GM18507 (cell line): ENCODE measurements around the gene PCDHA8.
"Not testable (repeated sequence)": the region's sequence is repeated elsewhere in the genome, so short reads cannot be mapped to it uniquely, and the experiment has no call there.

Source experiments
- DNase-seq: peaks from one replicate; pipeline ENCODE4 v3.0.0; 2011; ENCODE audit warnings: low read depth; ENCODE audit not compliant: insufficient read length; ENCODE audit errors: extremely low spot score
- FAIRE-seq: peaks from 2 replicates; lab custom pipeline; 2011; peaks lifted over from hg19 to GRCh38; lab: Jason Lieb, UNC

Gene PCDHA8

DNA sequence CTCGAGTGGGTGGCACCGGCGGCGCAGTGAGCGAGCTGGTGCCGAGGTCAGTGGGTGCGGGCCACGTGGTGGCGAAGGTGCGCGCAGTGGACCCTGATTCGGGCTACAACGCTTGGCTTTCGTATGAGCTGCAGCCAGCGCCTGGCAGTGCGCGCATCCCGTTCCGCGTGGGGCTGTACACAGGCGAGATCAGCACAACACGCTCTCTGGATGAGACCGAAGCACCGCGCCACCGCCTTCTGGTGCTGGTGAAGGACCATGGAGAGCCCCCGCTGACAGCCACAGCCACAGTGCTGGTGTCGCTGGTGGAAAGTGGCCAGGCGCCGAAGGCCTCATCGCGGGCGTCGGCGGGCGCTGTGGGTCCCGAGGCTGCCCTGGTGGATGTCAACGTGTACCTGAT, 17.5 kb upstream of the PCDHA8 start:
- DNase-seq (no peak), FAIRE-seq (no peak)

DNA sequence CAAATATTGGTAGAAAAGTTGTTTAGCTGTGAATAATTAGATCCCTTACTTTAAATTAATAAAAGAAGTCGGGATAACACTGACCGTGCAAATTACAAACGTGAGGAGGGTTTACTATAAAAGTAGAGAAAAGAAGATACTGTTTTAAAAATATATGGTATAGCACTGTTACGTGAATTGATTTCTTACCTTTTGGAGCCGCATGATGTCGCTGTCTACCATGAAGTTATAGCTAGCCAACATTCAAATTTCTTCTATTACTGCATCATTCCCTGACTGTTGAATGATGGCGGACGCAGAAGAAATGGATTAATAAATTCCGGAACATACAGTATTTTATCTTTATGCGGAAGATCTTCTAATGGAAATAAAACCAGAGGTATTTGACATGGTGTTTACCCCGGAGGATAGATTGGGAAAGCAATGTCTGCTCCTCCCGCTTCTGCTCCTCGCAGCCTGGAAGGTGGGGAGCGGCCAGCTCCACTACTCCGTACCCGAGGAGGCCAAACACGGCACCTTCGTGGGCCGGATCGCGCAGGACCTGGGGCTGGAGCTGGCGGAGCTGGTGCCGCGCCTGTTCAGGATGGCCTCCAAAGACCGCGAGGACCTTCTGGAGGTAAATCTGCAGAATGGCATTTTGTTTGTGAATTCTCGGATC, 13.2 kb upstream of the PCDHA8 start, which contains the start of gene PCDHA6:
Gene PCDHA6 (plus strand): TSS at position 257 of the 658 bp plus-strand sequence. CDS start 132 bp downstream, at position 389.
- DNase-seq, result no peak
- FAIRE-seq, result no peak

DNA sequence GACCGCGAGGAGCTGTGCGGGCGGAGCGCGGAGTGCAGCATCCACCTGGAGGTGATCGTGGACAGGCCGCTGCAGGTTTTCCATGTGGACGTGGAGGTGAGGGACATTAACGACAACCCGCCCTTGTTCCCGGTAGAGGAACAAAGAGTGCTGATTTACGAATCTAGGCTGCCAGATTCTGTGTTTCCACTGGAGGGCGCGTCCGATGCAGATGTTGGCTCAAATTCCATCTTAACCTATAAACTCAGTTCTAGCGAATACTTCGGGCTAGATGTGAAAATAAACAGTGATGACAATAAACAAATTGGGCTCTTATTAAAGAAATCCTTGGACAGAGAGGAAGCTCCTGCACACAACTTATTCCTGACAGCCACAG, 12.6 kb upstream of the PCDHA8 start:
- DNase-seq, result no peak
- no peak for FAIRE-seq

GRCh38 chr5:140829511-140830501, 11.2 kb upstream of the PCDHA8 start:
- DNase-seq, FAIRE-seq: not testable (repeated sequence)

DNA sequence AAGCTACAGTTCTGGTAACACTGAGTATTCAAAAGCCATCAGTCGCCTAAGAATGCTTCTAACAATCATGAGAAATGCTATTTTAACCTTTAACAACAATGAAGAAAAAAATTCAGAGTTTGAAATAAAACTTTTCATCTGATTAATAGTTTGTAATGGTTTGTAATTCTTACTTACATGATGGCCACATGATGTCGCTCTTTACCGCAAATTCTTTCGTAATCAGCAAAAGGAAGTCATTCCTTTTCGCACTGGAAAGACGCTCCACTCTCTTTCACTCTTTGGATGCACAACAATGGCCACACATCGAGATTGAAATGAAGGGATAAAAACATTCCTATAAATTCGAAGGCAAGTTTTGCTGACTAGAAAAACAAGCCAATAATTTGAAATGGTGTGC, 7.0 kb upstream of the PCDHA8 start, which contains the start of gene PCDHA7:
Gene PCDHA7 (plus strand): TSS at position 277 of the 400 bp plus-strand sequence. CDS start 115 bp downstream, at position 392.
- DNase-seq, result no peak
- no peak for FAIRE-seq

DNA sequence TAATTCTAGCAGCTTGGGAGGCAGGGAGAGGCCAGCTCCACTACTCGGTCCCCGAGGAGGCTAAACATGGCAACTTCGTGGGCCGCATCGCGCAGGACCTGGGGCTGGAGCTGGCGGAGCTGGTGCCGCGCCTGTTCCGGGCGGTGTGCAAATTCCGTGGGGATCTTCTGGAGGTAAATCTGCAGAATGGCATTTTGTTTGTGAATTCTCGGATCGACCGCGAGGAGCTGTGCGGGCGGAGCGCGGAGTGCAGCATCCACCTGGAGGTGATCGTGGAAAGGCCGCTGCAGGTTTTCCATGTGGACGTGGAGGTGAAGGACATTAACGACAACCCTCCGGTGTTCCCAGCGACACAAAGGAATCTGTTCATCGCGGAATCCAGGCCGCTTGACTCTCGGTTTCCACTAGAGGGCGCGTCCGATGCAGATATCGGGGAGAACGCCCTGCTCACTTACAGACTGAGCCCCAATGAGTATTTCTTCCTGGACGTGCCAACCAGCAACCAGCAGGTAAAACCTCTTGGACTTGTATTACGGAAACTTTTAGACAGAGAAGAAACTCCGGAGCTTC, 6.5 kb upstream of the PCDHA8 start:
- not testable (repeated sequence) for FAIRE-seq

DNA sequence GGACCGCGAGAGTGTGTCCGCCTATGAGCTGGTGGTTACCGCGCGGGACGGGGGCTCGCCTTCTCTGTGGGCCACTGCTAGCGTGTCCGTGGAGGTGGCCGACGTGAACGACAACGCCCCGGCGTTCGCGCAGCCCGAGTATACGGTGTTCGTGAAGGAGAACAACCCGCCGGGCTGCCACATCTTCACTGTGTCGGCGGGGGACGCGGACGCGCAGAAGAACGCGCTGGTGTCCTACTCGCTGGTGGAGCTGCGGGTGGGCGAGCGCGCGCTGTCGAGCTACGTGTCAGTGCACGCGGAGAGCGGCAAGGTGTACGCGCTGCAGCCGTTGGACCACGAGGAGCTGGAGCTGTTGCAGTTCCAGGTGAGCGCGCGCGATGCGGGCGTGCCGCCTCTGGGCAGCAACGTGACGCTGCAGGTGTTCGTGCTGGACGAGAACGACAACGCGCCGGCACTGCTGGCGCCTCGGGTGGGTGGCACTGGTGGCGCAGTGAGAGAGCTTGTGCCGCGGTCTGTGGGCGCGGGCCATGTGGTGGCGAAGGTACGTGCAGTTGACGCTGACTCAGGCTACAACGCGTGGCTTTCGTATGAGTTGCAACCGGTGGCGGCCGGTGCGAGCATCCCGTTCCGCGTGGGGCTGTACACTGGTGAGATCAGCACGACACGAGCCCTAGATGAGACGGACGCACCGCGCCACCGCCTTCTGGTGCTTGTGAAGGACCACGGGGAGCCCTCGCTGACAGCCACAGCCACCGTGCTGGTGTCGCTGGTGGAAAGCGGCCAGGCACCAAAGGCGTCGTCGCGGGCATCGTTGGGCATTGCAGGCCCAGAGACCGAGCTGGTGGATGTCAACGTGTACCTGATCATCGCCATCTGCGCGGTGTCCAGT, 5.1 kb upstream of the PCDHA8 start:
- FAIRE-seq (no peak), DNase-seq (no peak)

More for the DNA sequence above, 6.5 kb upstream of the PCDHA8 start:
- not testable (repeated sequence) for DNase-seq

DNA sequence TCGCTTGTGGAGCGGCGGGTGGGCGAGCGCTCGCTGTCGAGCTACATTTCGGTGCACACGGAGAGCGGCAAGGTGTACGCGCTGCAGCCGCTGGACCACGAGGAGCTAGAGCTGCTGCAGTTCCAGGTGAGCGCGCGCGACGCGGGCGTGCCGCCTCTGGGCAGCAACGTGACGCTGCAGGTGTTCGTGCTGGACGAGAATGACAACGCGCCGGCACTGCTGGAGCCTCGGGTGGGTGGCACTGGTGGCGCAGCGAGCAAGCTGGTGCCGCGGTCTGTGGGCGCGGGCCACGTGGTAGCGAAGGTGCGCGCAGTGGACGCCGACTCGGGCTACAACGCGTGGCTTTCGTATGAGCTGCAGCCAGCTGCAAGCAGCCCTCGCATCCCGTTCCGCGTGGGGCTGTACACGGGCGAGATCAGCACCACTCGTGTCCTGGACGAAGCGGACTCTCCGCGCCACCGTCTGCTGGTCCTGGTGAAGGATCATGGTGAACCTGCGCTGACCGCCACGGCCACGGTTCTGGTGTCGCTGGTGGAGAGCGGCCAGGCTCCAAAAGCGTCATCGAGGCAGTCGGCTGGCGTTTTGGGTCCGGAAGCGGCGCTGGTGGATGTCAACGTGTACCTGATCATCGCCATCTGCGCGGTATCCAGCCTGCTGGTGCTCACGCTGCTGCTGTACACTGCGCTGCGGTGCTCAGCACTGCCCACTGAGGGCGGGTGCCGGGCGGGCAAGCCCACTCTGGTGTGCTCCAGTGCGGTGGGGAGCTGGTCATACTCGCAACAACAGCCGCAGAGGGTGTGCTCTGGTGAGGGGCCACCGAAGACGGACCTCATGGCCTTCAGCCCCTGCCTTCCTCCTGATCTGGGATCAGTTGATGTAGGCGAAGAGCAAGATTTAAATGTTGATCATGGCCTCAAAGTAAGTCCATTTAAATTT, 2.1 kb downstream of the PCDHA8 start:
- no peak for DNase-seq
- FAIRE-seq, result no peak

DNA sequence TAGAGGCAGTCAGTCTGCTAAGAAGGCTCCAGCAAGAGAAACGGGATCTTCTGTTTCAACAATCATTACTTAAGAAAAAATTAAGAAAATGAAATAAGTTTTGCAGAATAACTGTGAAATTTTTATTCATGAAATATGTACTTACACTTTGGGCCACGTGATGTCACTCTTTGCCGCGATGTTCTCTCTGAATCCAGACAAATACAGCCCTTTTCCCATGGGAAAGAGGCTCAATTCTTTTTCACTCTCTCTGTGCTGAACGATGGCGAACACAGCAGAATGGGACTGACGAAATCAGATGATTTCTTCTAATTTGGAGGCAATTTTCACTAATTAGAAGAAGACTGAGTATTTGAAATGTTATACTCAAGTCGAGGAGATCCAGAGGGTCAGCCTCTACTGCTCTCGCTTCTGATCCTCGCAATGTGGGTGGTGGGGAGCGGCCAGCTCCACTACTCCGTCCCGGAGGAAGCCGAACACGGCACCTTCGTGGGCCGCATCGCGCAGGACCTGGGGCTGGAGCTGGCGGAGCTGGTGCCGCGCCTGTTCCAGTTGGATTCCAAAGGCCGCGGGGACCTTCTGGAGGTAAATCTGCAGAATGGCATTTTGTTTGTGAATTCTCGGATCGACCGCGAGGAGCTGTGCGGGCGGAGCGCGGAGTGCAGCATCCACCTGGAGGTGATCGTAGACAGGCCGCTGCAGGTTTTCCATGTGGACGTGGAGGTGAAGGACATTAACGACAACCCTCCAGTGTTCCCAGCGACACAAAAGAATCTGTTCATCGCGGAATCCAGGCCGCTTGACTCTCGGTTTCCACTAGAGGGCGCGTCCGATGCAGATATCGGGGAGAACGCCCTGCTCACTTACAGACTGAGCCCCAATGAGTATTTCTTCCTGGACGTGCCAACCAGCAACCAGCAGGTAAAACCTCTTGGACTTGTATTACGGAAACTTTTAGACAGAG, 7.4 kb downstream of the PCDHA8 start, which contains the start of gene PCDHA9:
Gene PCDHA9 (plus strand): TSS at position 244 of the 964 bp plus-strand sequence. CDS start 114 bp downstream, at position 358.
- not testable (repeated sequence) for DNase-seq, FAIRE-seq

GRCh38 chr5:140849831-140850634, 9.0 kb downstream of the PCDHA8 start:
- DNase-seq, FAIRE-seq: not testable (repeated sequence)

GRCh38 chr5:140855772-140856674, 15.0 kb downstream of the PCDHA8 start, which contains the start of gene PCDHA10:
Gene PCDHA10, plus strand, starts transcription at chr5:140855897. Its CDS starts 152 bp downstream, at chr5:140856049.
- FAIRE-seq, result no peak
- DNase-seq, result no peak

DNA sequence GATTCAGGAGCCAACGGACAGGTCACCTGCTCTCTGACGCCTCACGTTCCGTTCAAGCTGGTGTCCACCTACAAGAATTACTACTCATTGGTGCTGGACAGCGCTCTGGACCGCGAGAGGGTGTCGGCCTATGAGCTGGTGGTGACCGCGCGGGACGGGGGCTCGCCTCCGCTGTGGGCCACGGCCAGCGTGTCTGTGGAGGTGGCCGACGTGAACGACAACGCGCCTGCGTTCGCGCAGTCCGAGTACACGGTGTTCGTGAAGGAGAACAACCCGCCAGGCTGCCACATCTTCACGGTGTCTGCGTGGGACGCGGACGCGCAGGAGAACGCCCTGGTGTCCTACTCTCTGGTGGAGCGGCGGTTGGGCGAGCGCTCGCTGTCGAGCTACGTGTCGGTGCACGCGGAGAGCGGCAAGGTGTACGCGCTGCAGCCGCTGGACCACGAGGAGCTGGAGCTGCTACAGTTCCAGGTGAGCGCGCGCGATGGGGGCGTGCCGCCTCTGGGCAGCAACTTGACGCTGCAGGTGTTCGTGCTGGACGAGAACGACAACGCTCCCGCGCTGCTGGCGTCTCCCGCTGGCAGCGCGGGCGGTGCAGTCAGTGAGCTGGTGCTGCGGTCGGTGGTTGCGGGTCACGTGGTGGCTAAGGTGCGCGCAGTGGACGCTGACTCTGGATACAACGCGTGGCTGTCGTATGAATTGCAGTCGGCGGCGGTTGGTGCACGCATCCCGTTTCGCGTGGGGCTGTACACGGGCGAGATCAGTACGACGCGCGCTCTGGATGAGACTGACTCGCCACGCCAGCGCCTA, 16.4 kb downstream of the PCDHA8 start:
- DNase-seq, result no peak
- no peak for FAIRE-seq

DNA sequence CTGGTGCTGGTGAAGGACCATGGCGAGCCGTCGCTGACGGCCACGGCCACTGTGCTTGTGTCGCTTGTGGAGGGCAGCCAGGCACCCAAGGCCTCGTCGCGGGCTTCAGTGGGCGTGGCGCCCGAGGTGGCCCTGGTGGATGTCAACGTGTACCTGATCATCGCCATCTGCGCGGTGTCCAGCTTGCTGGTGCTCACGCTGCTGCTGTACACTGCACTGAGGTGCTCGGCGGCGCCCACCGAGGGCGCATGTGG, 16.9 kb downstream of the PCDHA8 start:
- DNase-seq, result no peak
- FAIRE-seq, result no peak
